HCT116 (cell line): ENCODE measurements around the gene PRRT1B. TPM values are rescaled to one million over a fixed set of nuclear protein-coding genes. Genes with fewer than 3 reads are reported as not detected.

Source experiments
- ATAC-seq: fragments of 200-7000 bp; cut with Tn5 transposase; 2 replicates; pipeline ENCODE4 v1.9.1; 2020; ENCODE audit warnings: mild to moderate bottlenecking, moderate library complexity
- BruUV-seq: library from RNA; stranded (reverse); fragments of 400-500 nt; replicated peaks from 2 replicates; lab custom pipeline; 2021; lab: Mats Ljungman, UMichigan
- CTCF ChIA-PET: fragments of 300-600 bp; sonication (Branson Sonifier 250); formaldehyde crosslinking; loops from one replicate; lab custom pipeline; 2021; ENCODE audit warnings: antibody characterized with exemption; lab: Charles Lee
- POLR2A ChIA-PET: fragments of 300-600, 350-600 bp; sonication (Branson Sonifier 250); formaldehyde crosslinking; loops from one replicate; lab custom pipeline; 2021; ENCODE audit warnings: antibody characterized with exemption; lab: Charles Lee
- RAD21 ChIA-PET, 2 experiments: fragments of 300-600 bp; sonication (Branson Sonifier 250); formaldehyde crosslinking; loops; one replicate each; lab custom pipeline; 2023; ENCODE audit warnings: low total read pairs in 2 of 2; ENCODE audit not compliant: uncharacterized antibody in 2 of 2, unreplicated experiment in 2 of 2, low non-redundant PET in 1 of 2; lab: Charles Lee
- DNase-seq: peaks from one replicate; pipeline ENCODE4 v3.0.0-alpha.2; 2010; ENCODE audit warnings: low read depth, low spot score
- H2AFZ ChIP-seq: fragments of 200-600 bp; shearing (Covaris generic), sonication (generic); 2 replicates; pipeline ENCODE4 v1.6.1; 2017; ENCODE audit warnings: low read depth, mixed run types, mixed read lengths, antibody characterized with exemption, low read length; ENCODE audit not compliant: poor library complexity, severe bottlenecking
- H3K27ac ChIP-seq: 2 replicates; pipeline ENCODE4 v1.5.1; 2012; ENCODE audit warnings: low read depth, low read length
- H3K27me3 ChIP-seq: fragments of 200-600 bp; sonication (generic); 2 replicates; pipeline ENCODE4 v1.6.1; 2016; ENCODE audit warnings: mixed run types, low read length, mixed read lengths; ENCODE audit not compliant: insufficient read depth
- H3K36me3 ChIP-seq, 2 experiments: fragments of 200-500 bp in 1 of 2; fragments of 200-600 bp in 1 of 2; sonication (Bioruptor generic) in 1 of 2; sonication (generic) in 1 of 2; 2 replicates each; pipeline versions ENCODE4 v1.5.1 to v1.6.1; 2014 to 2016; ENCODE audit warnings: low read length in 2 of 2, inconsistent platforms in 1 of 2, mixed read lengths in 1 of 2, mixed run types in 1 of 2; ENCODE audit not compliant: insufficient read depth in 2 of 2, control insufficient read depth in 1 of 2
- H3K4me1 ChIP-seq, 2 experiments: fragments of 200-600 bp in 1 of 2; sonication (generic) in 1 of 2; 2 replicates each; pipeline versions ENCODE4 v1.5.1 to v1.6.1; 2012 to 2017; ENCODE audit warnings: low read length in 2 of 2, inconsistent platforms in 1 of 2, mild to moderate bottlenecking in 1 of 2, mixed read lengths in 1 of 2, mixed run types in 1 of 2, moderate library complexity in 1 of 2; ENCODE audit not compliant: insufficient read depth in 2 of 2, control insufficient read depth in 1 of 2
- H3K4me2 ChIP-seq: fragments of 200-600 bp; sonication (generic); 2 replicates; pipeline ENCODE4 v1.6.1; 2017; ENCODE audit warnings: mixed run types, low read length, mixed read lengths
- H3K4me3 ChIP-seq, 2 experiments: fragments of 200-600 bp in 1 of 2; sonication (generic) in 1 of 2; replicated peaks in 1 of 2; 2 replicates each; pipeline ENCODE4 v1.5.1; 2011 to 2016; ENCODE audit warnings: low read length in 2 of 2, control low read depth in 1 of 2, low read depth in 1 of 2, mild to moderate bottlenecking in 1 of 2, mixed read lengths in 1 of 2, mixed run types in 1 of 2
- H3K79me2 ChIP-seq: fragments of 200-600 bp; sonication (generic); 2 replicates; pipeline ENCODE4 v1.6.1; 2017; ENCODE audit warnings: mild to moderate bottlenecking, mixed run types, low read length, moderate library complexity, mixed read lengths; ENCODE audit not compliant: insufficient read depth
- H3K9ac ChIP-seq: fragments of 200-600 bp; sonication (generic); 2 replicates; pipeline ENCODE4 v1.6.1; 2016; ENCODE audit warnings: low read length, mixed read lengths
- H3K9me2 ChIP-seq: fragments of 200-600 bp; sonication (generic), shearing (Covaris generic); 2 replicates; pipeline ENCODE4 v1.6.1; 2017; ENCODE audit warnings: mixed run types, mild to moderate bottlenecking, moderate library complexity; ENCODE audit not compliant: insufficient read depth
- H3K9me3 ChIP-seq, 2 experiments: fragments of 200-500 bp in 1 of 2; fragments of 200-600 bp in 1 of 2; sonication (Bioruptor generic) in 1 of 2; sonication (generic) in 1 of 2; 2 replicates each; pipeline ENCODE4 v1.6.1; 2014 to 2017; ENCODE audit warnings: low read length in 2 of 2, mixed read lengths in 2 of 2, inconsistent platforms in 1 of 2, low read depth in 1 of 2, mild to moderate bottlenecking in 1 of 2, mixed run types in 1 of 2, moderate library complexity in 1 of 2; ENCODE audit not compliant: control insufficient read depth in 1 of 2, insufficient read depth in 1 of 2
- H4K20me1 ChIP-seq: fragments of 200-600 bp; sonication (generic), shearing (Covaris generic); 2 replicates; pipeline ENCODE4 v1.6.1; 2017; ENCODE audit warnings: mixed run types, mild to moderate bottlenecking, moderate library complexity; ENCODE audit not compliant: insufficient read depth
- CEBPB ChIP-seq: IDR thresholded peaks from 2 replicates; pipeline ENCODE4 v1.6.1; 2012; ENCODE audit warnings: low read depth
- EGR1 ChIP-seq: IDR thresholded peaks from 2 replicates; pipeline ENCODE4 v1.6.1; 2012; ENCODE audit warnings: low read depth
- ELF1 ChIP-seq: IDR thresholded peaks from 2 replicates; pipeline ENCODE4 v1.6.1; 2012; ENCODE audit warnings: low read depth, borderline replicate concordance
- EZH2 ChIP-seq: fragments of 200-600 bp; sonication (generic); IDR thresholded peaks from 2 replicates; pipeline ENCODE4 v1.6.1; 2017; ENCODE audit warnings: antibody characterized with exemption, mixed run types
- EZH2phosphoT487 ChIP-seq: fragments of 200-600 bp; IDR thresholded peaks from 2 replicates; pipeline ENCODE4 v1.6.1; 2018; ENCODE audit warnings: antibody characterized with exemption, borderline replicate concordance
- FOSL1 ChIP-seq: IDR thresholded peaks from 2 replicates; pipeline ENCODE4 v1.6.1; 2012; ENCODE audit warnings: low read depth
- JUND ChIP-seq: IDR thresholded peaks from 2 replicates; pipeline ENCODE4 v1.6.1; 2012
- MAX ChIP-seq: IDR thresholded peaks from 2 replicates; pipeline ENCODE4 v1.6.1; 2012
- POLR2A ChIP-seq: IDR thresholded peaks from 2 replicates; pipeline ENCODE4 v1.7.0; 2011; ENCODE audit warnings: borderline replicate concordance; ENCODE audit not compliant: insufficient read depth, insufficient read length; ENCODE audit errors: extremely low read depth
- POLR2AphosphoS5 ChIP-seq: IDR thresholded peaks from 2 replicates; pipeline ENCODE4 v1.6.1; 2011; ENCODE audit warnings: mild to moderate bottlenecking, low read depth, low read length, moderate library complexity
- RAD21 ChIP-seq: IDR thresholded peaks from 2 replicates; pipeline ENCODE4 v1.6.1; 2012; ENCODE audit warnings: low read depth, mild to moderate bottlenecking
- REST ChIP-seq: IDR thresholded peaks from 2 replicates; pipeline ENCODE4 v1.6.1; 2012; ENCODE audit warnings: low read depth
- SIN3A ChIP-seq: IDR thresholded peaks from 2 replicates; pipeline ENCODE4 v1.6.1; 2012; ENCODE audit warnings: low read depth
- SP1 ChIP-seq: IDR thresholded peaks from 2 replicates; pipeline ENCODE4 v1.6.1; 2012; ENCODE audit warnings: low read depth
- SRF ChIP-seq: IDR thresholded peaks from 2 replicates; pipeline ENCODE4 v1.6.1; 2012; ENCODE audit warnings: low read depth
- YY1 ChIP-seq: IDR thresholded peaks from 2 replicates; pipeline ENCODE4 v1.6.1; 2011; ENCODE audit warnings: low read length, low read depth, moderate library complexity, mild to moderate bottlenecking; ENCODE audit not compliant: insufficient replicate concordance; ENCODE audit errors: extremely low read depth
- ZBTB33 ChIP-seq: IDR thresholded peaks from 2 replicates; pipeline ENCODE4 v1.6.1; 2011; ENCODE audit warnings: mild to moderate bottlenecking, low read length, moderate library complexity; ENCODE audit not compliant: insufficient replicate concordance; ENCODE audit errors: extremely low read depth
- ZFX ChIP-seq: fragments of 450-650 bp; IDR thresholded peaks from 2 replicates; pipeline ENCODE4 v1.6.1; 2017
- intact Hi-C: fragments of 100-400 bp; cut with micrococcal nuclease; formaldehyde crosslinking; loops from 2 replicates; pipeline ENCODE4 v1.10.0; 2022
- total RNA-seq: library from RNA; stranded (reverse); gene quantifications from one replicate; pipeline ENCODE4 v1.2.1, GENCODE V29; 2021; ENCODE audit not compliant: unreplicated experiment

PRRT1B gene
- total RNA-seq, 1 experiment from 2014 or later: not detected

- DNase-seq: no peak
- Histone ChIP-seq H3K4me2 (no peak overlapping the region), H3K9me2 (no peaks in the 10 kb centered on the region), H3K4me1 (no peaks in the 10 kb centered on the region), H3K27me3 (no peaks in the 10 kb centered on the region), H3K4me3 (no peak overlapping the region), H3K79me2 (no peaks in the 10 kb centered on the region)
- intact Hi-C loops: no loop called here
- RAD21 ChIA-PET: no interaction called here
- ATAC-seq: no peak
- POLR2A ChIA-PET: no interaction called here
- TF ChIP-seq SIN3A (no peak), MAX (no peak), EGR1 (no peak), ELF1 (no peak), FOSL1 (no peak), JUND (no peak), ZBTB33 (no peak), SRF (no peak), SP1 (no peak), EZH2 (no peak), CEBPB (no peak), POLR2A (no peak), YY1 (no peak), POLR2AphosphoS5 (no peak), ZFX (no peak), REST (no peak), RAD21 (no peak), EZH2phosphoT487 (no peak)
- TF ChIP-seq, all 23 proteins: peak for 0
- H3K9ac ChIP-seq: no peak overlapping the region
- CTCF ChIA-PET: no interaction called here
- H3K27ac ChIP-seq: no peak overlapping the region
- peaks cover 3 to 5% of the 10 kb centered on the region in 2 experiments; a peak in 1 of 4 replicates for H3K36me3 ChIP-seq
- no TSS peak for BruUV-seq
- H3K9me3 ChIP-seq: no peaks in the 10 kb centered on the region
- no peak overlapping the region for H2AFZ ChIP-seq
- H4K20me1 ChIP-seq: no peaks in the 10 kb centered on the region
Observed at GRCh38 chr9:131584858-131585257, 39.5 kb downstream of the PRRT1B start.
